ENCODE measurements around the gene TRMT13.

GRCh38 chr1:100115524-100115923, 17.4 kb upstream of the TRMT13 start:
- no peak for TF ChIP-seq CTCF (IDR thresholded peaks at IDR 0.05)
- no peak for TF ChIP-seq POLR2A (IDR thresholded peaks at IDR 0.05)
- no peak for TF ChIP-seq POLR2AphosphoS5 (IDR thresholded peaks at IDR 0.05; ENCODE audit: insufficient read depth in 1 of 2, low read depth in 1 of 2)
